COLO829 (cell line): ENCODE measurements around the gene LILRB4.
"Not testable (repeated sequence)": the region's sequence is repeated elsewhere in the genome, so short reads cannot be mapped to it uniquely, and the experiment has no call there.

Experiments
- DNase-seq: peaks from one replicate; pipeline ENCODE4 v3.0.0; 2012; ENCODE audit warnings: low spot score

LILRB4 gene

GRCh38 chr19:54662730-54663129, at the start of gene LILRB4:
Gene LILRB4 (plus strand): TSS chr19:54662985. CDS start chr19:54663034, 49 bp downstream.
- no peak for DNase-seq

GRCh38 chr19:54614726-54615125, 48.1 kb upstream of the LILRB4 start:
- no peak for DNase-seq

GRCh38 chr19:54616057-54616456, 46.7 kb upstream of the LILRB4 start:
- DNase-seq: no peak

- no peak for DNase-seq
Measured at GRCh38 chr19:54616821-54617560, 45.8 kb upstream of the LILRB4 start.

- DNase-seq: no peak
Measured at GRCh38 chr19:54620464-54620863, 42.3 kb upstream of the LILRB4 start.

GRCh38 chr19:54622431-54622830, 40.4 kb upstream of the LILRB4 start:
- DNase-seq: no peak

- DNase-seq: not testable (repeated sequence)
Measured at GRCh38 chr19:54624234-54624633, 38.6 kb upstream of the LILRB4 start.

GRCh38 chr19:54624934-54625730, 37.7 kb upstream of the LILRB4 start:
- not testable (repeated sequence) for DNase-seq

GRCh38 chr19:54626757-54627156, 36.0 kb upstream of the LILRB4 start:
- no peak for DNase-seq

- DNase-seq: not testable (repeated sequence)
Measured at GRCh38 chr19:54627912-54628311, 34.9 kb upstream of the LILRB4 start.

- DNase-seq: not testable (repeated sequence)
Measured at GRCh38 chr19:54630262-54630661, 32.5 kb upstream of the LILRB4 start, which contains the start of gene LILRB1. Gene LILRB1 (plus strand): TSS chr19:54630484. CDS start chr19:54631074, 590 bp downstream.

GRCh38 chr19:54630782-54631181, 32.0 kb upstream of the LILRB4 start:
- DNase-seq: no peak

- not testable (repeated sequence) for DNase-seq
Measured at GRCh38 chr19:54631489-54632337, 31.1 kb upstream of the LILRB4 start.

- DNase-seq: not testable (repeated sequence)
Measured at GRCh38 chr19:54632517-54632916, 30.3 kb upstream of the LILRB4 start.

GRCh38 chr19:54633401-54633800, 29.4 kb upstream of the LILRB4 start:
- no peak for DNase-seq

- not testable (repeated sequence) for DNase-seq
Measured at GRCh38 chr19:54636081-54636480, 26.7 kb upstream of the LILRB4 start.

GRCh38 chr19:54638683-54639082, 24.1 kb upstream of the LILRB4 start:
- DNase-seq: no peak

GRCh38 chr19:54642953-54643352, 19.8 kb upstream of the LILRB4 start:
- not testable (repeated sequence) for DNase-seq

GRCh38 chr19:54643583-54643982, 19.2 kb upstream of the LILRB4 start:
- not testable (repeated sequence) for DNase-seq

- no peak for DNase-seq
Measured at GRCh38 chr19:54644056-54644455, 18.7 kb upstream of the LILRB4 start.

- DNase-seq: no peak
Measured at GRCh38 chr19:54646331-54646841, 16.4 kb upstream of the LILRB4 start.

- no peak for DNase-seq
Measured at GRCh38 chr19:54648129-54648528, 14.7 kb upstream of the LILRB4 start.
